GM21529 (cell line): Measurements from ENCODE around the gene TTC1.
"Not testable (repeated sequence)": the region's sequence is repeated elsewhere in the genome, so short reads cannot be mapped to it uniquely, and the experiment has no call there.

Experiments used
- ATAC-seq: cut with Tn5 transposase; IDR thresholded peaks from one replicate; pipeline ENCODE4 v1.9.1; 2021; ENCODE audit not compliant: unreplicated experiment

The TTC1 gene

DNA sequence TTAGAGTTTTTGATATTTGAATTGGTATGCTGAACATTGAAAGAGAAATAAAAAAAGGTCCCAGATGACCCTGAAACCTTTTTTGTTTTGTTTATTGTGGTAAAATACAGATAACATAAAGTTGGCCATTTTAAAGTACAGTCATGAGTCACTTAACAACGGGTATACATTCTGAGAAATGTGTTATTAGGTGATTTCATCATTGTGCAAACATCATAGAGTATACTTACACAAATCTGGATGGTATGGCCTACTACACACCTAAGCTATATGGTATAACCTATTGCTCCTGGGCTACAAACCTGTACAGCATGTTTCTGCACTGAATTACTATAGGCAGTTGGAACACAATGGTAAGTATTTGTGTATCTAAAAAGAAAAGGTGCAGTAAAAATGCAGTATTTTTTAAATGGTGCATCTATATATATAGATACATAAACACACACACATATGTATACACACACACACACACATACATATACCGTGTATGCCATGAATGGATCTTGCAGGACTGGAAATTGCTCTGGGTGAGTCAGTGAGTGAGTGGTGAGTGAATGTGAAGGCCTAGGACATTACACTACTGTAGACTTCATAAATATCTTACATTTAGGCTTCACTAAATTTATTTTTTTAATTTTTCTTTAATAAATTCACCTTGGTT, 31.0 kb downstream of the TTC1 start:
- ATAC-seq, result no peak

DNA sequence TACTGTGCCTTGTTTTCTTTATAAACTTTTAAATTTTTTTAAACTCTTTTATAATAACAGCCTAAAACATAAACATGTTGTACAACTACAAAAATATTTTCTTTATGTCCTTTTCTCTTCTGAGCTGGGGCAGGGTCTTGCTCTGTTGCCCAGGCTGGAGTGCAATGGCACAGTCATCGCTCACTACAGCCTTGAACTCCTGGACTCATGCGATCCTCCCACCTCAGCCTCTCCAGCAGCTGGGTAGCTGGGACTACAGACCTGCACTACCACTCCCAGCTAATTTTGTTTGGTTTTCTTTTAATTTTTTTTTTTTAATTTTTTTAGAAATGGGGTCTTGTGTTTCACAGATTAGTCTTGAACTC, 31.5 kb downstream of the TTC1 start:
- ATAC-seq, result no peak

DNA sequence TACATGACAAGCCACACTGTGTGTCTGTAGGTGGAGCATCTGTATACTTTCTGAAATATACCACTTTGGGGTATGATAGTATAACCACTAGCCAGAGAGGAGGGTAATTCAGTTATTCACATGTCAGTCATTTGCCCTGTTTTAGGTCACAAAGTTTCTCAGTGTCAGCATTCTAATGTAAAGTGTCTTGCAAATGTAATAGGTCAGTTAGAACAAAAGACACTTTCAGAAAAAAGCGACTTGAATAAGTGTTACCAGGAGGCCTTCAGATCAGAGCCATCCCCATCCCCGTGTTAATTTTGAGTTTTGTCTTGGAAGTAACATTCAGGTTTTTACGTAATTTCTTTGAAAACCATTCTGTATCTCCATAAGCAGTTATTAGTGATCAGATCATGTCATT, 33.7 kb downstream of the TTC1 start:
- no peak for ATAC-seq

DNA sequence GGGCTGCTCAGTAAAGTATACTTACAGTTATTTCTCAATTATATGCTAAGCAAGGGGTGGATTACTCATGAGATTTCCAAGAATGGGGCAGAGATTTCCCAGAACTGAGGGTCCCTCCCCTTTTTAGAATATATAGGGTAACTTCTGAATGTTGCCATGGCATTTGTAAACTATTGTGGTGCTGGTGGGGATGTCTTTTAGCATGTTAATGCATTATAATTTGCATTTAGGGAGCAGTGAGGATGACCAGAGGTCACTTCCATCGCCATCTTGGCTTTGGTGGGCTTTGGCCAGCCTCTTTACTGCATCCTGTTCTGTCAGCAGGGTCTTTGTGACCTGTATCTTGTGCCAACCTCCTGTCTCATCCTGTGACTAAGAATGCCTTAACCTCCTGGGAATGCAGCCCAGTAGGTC, 35.5 kb downstream of the TTC1 start:
- no peak for ATAC-seq

DNA sequence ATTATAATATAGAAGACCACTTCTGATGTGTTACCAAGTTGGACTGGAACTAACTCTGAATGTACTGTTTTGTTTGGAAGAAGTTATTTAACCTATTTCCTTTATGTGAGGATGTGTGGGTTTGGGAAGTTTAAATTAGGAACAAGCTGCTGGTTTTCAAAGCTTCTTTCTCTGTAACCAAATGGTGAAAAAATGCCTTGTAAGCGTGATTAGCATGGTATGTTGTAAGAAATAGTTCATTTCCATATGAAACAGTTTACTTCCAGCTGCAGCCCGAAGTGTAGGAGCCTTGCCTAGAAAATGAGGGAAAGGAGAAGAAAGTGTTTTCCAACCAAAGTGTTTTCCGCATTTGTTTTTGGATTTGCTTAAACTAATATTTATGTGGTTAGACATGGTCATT, 36.0 kb downstream of the TTC1 start:
- no peak for ATAC-seq

DNA sequence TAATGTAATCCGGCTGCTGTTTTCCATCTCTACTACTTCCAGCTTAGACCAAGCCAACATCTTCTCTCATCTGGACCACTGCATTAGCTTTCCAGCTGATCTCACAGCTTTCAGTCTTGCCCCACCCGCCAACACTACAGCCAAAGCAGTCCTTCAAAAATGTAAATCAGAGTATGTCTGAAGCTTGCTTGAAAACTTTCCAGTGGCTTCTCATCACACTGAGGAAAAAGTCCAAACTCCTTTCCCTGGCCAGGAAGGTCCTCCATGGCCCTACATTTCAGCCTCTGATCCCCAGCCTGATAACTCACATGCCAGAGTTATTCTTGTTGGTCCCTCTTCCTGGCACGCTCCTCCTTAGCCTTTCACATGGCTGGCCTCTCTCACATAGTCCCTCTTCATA, 38.5 kb downstream of the TTC1 start:
- ATAC-seq, result no peak

DNA sequence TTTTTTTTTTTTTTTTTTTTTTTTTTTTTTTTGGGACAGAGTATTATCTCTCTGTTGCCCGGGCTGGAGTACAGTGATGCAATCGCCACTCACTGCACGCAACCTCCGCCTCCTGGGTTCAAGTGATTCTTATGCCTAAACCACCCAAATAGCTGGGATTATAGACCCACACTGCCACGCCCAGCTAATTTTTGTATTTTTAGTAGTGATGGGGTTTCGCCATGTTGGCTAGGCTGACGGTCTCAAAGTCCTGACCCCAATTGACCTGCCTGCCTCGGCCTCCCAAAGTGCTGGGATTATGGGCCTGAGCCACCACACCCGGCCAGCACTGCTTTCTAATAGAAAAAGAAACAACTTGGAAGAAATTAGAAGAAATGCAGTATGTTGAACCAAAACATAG, 39.2 kb downstream of the TTC1 start:
- ATAC-seq, result no peak

DNA sequence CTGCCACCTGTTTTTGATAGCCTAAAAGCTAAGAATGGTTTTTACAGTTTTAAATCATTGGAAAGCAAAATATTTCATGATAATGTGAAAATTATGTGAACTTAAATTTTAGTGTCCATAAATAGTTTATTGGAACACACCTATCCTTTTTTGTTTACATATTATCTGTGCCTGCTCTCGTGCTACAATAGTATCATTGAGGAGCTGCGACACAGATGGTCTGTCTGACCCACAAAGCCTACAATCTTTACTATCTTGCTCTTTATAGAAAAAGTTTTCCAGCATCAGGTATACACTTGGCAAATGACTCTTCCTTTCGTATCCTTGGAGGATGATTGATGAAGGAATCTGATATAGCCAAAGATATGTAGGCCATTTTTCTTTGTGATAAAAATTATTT, 40.2 kb downstream of the TTC1 start:
- ATAC-seq, result no peak

DNA sequence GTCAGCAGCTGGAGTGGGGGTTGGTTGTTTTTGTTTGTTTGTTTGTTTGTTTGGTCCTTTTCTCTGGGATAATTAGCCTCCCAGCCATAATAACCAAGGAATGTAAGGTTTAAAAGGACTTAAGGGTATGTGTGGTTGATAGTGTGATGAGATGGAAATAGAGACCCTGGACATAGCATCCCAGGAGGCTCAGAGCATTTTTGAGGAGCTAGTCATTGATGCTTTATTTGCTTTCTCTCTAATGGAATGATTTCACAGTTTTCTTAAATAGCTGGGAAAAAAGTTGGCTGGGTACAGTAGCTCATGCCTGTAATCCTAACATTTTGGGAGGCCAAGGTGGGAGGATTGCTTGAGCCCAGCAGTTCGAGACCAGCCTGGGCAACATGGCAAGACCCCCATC, 45.1 kb downstream of the TTC1 start:
- no peak for ATAC-seq

DNA sequence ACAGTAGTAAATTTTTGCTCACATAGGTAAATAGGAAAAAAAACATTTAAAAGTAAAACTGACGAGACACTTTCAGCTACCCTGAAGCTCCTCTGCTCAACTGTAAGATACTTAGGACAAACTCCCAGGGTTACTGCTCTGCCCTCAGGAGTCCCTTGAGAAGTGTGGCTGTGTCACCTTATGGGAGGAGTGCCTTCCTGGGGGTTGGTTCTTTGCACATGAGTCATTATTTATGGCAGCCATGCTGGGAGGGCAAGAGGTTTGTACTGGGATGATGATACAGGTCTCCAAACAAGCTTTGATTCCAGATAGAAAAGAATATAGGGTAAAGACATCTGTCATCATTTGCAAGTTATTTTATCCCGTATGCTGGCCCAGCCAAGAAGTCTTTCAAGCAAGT, 45.9 kb downstream of the TTC1 start:
- no peak for ATAC-seq

DNA sequence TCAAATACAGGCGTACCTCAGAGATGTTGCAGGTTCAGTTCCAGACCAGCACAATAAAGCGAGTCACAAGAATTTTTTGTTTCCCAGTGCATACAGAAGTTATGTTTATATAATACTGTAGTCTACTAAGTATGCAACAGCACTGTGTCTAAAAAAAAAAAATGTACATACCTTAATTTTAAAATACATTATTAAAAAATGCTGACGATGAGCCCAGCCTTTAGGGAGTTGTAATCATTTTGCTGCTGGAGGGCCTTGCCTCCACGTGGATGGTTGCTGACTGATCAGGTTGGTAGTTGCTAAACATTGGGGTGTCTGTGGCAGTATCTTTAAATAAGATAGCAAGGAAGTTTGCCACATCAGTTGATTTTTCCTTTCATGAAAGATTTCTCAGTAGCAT, 48.3 kb downstream of the TTC1 start:
- ATAC-seq, result no peak

DNA sequence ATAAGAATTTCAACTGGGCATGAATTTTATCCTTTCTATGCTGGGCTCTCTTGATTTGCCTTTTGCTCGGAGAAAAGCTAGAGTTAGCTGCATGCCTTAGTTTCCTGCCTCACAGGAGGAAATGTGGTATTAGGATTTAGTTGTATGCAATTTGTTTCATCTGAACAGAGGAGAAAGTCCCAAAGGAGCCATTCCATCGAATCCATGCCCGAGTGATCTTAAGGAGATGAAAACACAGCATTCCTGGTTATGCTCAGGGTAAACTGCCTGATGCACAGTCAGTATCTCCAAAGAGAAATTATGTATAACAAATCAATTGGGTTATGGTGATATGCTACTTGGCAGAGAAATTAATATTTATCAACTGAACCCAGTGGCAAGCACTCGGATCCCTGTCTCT, 51.1 kb downstream of the TTC1 start:
- ATAC-seq, result no peak

DNA sequence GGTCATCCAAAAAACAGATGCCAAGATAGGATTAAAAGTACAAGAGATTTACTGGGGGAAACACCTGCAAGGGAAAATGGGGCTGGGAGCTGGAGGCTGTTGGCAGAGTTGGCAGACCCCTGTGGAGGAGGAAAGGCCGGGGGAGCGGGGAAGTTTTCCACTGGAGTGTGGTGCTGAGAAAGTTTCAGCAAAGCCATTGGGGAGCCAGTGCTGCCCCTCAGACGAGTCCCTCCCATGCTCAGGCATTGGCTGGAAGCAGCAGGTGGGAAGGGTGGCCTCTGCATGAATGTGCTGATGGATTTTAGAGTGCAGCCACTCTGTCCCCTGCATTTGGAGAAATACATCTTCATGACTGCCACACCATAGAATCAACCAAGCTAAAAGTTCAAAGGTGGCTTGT, 52.8 kb downstream of the TTC1 start:
- no peak for ATAC-seq

DNA sequence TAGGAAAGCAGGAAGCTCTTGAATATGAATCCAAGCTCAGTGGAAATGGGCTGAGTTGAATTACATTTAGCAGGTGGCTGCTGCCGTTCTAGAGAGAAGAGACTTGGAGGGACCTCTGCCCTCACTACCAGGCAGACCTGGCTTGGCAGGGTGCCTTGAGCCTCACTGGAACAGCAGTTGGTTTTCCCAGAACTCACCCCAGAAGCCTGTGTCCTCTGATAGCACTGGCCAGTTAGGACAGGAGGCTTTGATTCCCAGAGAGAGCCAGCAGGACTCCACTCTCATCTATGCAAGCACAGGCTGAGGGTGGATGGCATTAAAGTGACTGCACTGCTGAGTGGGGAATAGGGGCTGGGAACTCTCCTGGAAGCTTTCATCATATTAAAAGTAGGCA, 55.5 kb downstream of the TTC1 start:
- ATAC-seq, result no peak

DNA sequence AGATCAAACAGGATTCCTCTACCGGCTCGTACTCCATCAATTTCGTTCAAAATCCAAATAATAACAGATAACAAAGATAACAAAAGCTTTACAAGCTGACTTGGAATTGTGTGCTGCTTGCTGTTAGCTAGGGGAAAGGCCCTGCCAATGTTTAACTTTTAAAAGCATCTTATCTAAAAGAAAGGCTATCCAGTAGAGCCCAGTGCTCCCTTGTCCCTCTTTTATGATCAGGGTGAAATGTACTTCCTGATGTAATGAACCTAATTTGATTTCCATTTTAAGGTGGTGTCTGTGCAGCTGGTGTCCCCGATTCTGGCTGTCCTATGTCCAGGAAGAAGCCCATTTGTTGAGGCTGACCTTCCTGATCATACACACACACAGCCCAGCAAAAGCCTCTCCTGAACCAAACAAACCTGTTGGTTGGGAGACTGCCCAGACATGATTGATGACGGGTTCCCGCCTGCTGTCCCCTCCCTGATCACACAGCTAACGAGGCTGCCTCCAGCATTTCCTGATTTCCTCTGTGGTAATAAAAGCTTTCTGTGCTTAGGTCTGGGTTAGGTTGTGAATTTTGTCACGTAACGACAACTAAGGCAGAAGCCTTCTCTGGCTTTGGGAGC, 56.2 kb downstream of the TTC1 start:
- no peak for ATAC-seq

DNA sequence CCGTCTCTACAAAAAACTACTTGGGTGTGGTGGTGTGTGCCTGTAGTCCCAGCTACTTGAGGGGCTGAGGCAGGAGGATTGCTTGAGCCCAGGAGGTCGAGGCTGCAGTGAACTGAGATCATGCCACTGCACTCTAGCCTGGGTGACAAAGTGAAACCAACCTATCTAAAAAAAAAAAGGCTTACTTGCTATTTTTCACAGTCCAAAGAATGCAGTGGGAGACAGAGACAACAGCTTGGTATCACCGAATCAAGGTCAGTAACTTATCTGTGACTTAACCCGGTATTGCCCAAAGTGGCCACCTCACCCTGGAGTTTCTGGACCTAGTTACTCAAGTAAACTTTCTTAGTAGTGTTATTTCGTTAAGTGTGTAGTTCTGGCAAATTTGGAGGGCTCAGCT, 60.2 kb downstream of the TTC1 start:
- not testable (repeated sequence) for ATAC-seq

DNA sequence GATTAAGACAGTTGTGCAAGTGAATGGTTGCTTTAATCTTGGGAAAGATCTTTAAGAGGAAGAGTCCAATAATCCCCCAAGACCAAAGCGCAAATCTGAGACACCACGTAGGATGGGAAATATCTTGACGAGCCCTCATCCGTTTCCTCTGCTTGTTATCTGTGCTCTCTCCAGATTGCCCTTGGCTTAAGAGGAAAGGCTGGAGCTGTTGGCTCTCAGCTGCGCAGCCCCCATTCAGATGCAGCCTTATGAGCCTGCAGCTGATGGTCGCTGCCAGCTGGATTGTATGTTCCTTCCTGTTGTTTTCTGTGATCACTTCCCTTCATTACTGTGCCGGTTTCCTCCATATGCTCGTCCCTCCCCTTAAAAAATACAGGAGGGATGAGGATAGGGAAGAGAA, 62.6 kb downstream of the TTC1 start:
- ATAC-seq, result no peak

DNA sequence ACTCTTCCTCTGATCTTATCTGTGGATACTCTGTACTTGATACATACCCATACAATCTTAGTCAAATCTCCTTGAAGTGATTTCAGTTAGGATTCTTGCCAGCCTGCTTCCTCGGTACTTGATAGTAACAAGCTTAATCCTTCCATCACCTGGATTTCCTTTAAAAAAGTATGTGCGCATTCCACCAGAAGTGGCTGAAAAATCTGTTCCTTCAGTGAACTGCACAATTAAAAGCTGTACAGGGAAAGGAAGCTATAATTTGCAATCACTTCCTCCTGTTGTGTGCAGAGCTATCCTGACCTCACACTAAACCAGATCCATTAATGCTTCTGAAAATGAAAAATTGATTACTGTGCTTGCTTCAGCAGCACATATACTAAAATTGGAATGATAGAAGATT, 63.0 kb downstream of the TTC1 start:
- ATAC-seq, result no peak

DNA sequence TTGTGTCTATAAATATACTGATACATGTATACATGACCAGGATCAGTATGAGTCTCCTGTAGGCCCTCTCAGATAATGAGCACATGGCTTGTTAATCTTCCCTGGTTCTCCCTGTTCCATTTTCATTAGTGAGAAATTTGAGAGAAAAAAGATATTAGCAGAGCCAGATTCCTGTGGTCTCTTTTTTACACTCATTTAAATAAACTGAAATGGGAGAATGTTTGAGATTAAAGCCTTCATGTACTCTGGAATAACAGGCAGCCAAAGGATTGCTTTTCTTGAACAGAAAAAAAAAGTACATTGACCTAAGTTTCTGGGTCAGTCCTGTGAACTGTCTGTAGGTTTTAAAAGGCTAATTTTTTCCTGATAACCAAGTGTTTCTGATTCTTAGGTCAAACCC, 66.1 kb downstream of the TTC1 start:
- ATAC-seq, result no peak

DNA sequence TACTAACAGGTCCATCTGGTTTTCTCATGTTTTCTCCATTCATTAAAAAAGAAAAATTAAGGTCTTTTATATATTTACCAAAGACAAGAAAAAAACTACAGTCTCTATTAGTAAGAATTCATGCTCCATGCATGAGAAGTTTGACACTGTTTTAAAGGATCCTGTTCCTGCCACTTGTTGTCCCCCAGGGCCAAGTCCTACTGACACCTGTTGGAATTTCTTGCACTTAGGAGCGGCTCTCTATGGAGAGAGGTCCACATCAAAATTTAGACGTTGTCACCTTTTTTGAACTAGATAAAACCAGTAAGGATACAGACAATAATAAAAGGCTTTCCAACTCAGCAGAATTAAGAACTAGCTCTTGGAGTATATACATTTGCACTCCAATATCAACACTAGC, 68.1 kb downstream of the TTC1 start:
- no peak for ATAC-seq

DNA sequence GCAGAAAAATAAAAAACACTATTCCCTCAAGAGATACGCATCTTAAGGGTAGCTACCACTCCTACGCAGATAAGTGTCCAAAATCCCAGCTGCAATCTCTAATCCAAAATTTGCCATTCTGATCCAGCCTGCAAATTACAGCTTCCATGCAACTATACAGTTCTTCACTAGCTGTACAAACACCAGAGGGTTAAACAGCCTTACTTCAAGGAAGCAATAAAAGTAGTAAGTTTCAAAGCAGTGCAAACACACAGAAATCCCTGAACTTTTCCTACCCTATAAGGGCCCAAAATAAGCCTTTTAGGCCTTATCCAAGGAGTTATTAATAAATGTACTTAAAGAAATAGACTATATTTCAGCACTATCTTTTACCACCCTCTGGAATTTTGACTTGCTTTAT, 70.8 kb downstream of the TTC1 start:
- no peak for ATAC-seq

DNA sequence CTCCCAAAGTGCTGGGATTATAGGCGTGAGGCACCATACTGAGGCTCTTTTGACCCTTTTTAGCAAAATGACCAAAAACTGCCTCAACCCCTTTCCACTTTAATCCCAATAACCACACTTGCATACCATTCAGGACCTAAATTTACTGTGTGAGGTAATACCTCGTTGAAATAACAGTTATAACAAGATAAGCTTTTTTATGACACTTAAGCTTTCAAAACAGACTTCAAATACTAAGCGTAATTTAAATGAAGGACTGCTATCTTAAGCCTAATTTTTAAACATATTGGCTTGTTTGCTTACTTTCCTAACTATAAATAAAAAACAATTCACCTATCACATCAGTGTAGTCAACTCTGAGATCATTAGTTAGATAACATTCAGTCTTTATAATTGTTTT, 72.6 kb downstream of the TTC1 start:
- ATAC-seq, result no peak
